ENCODE measurements around the gene ATP8A2.
"Not testable (repeated sequence)": the region's sequence is repeated elsewhere in the genome, so short reads cannot be mapped to it uniquely, and the experiment has no call there.

Gene ATP8A2

DNA sequence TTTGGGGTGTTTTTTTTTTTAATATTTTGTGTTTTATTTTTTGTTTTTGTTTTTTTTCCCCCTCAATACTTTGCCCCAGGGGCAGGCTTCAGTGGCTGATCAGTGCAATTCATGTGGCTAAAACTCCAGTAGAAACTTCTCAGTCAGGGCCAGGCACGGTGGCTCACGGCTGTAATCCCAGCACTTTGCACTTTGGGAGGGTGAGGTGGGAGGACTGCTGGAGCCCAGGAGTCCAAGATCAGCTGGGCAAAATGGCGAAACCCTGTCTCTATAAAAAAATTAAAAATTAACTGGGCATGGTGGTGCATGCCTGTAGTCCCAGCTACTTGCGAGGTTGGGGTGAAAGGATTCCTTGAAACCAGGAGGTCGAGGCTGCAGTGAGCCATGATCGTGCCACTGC lies 17.4 kb upstream of the ATP8A2 start:
- no peak overlapping the region for H3K4me3 ChIP-seq (ENCODE audit: low read length in 2 of 2)
- no peaks in the 10 kb centered on the region for H3K9me3 ChIP-seq (ENCODE audit: control insufficient read depth in 2 of 2, low read length in 2 of 2)
- peaks cover 0 to 4% of the 10 kb centered on the region in 2 donors for H3K27me3 ChIP-seq (ENCODE audit: control insufficient read depth in 1 of 2, insufficient read depth in 2 of 2, low read length in 2 of 2)
- H3K27ac ChIP-seq (ENCODE audit: low read length), result no peak overlapping the region
- no peak overlapping the region for H3K9ac ChIP-seq (ENCODE audit: low read length in 2 of 2)
- no peaks in the 10 kb centered on the region for H3K4me1 ChIP-seq (ENCODE audit: control insufficient read depth, insufficient read depth, low read length)
- H3K36me3 ChIP-seq (ENCODE audit: control insufficient read depth in 2 of 2, insufficient read depth in 2 of 2, low read length in 2 of 2), result no peaks in the 10 kb centered on the region

DNA sequence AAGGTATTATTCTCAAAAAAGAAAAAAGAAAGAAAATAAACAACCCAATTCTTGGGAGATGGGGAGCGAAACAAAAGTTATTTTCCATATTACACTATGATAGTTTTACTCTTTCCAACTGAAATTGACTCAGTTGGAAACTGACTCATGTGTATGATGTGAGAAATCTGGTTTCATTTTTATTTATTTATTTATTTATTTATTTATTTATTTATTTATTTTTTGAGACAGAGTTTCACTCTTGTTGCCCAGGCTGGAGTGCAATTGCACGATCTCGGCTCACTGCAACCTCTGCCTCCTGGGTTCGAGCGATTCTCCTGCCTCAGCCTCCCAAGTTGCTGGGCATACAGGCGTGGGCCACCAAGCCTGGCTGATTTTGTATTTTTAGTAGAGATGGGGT lies 11.3 kb upstream of the ATP8A2 start:
- not testable (repeated sequence) for H3K27ac ChIP-seq (ENCODE audit: low read length); H3K9me3 ChIP-seq (ENCODE audit: control insufficient read depth in 2 of 2, low read length in 2 of 2); H3K4me1 ChIP-seq (ENCODE audit: control insufficient read depth, insufficient read depth, low read length); H3K9ac ChIP-seq (ENCODE audit: low read length in 2 of 2); H3K4me3 ChIP-seq (ENCODE audit: low read length in 2 of 2); H3K36me3 ChIP-seq (ENCODE audit: control insufficient read depth in 2 of 2, insufficient read depth in 2 of 2, low read length in 2 of 2); H3K27me3 ChIP-seq (ENCODE audit: control insufficient read depth in 1 of 2, insufficient read depth in 2 of 2, low read length in 2 of 2)

- no peak overlapping the region for H3K4me3 ChIP-seq (ENCODE audit: low read length in 2 of 2)
- H3K9ac ChIP-seq (ENCODE audit: low read length in 2 of 2), result no peak overlapping the region
- H3K27ac ChIP-seq (ENCODE audit: low read length), result no peak overlapping the region
- no peaks in the 10 kb centered on the region for H3K36me3 ChIP-seq (ENCODE audit: control insufficient read depth in 2 of 2, insufficient read depth in 2 of 2, low read length in 2 of 2)
- H3K27me3 ChIP-seq (ENCODE audit: control insufficient read depth in 1 of 2, insufficient read depth in 2 of 2, low read length in 2 of 2), result peaks cover 0 to 9% of the 10 kb centered on the region in 2 donors
- H3K9me3 ChIP-seq (ENCODE audit: control insufficient read depth in 2 of 2, low read length in 2 of 2), result no peaks in the 10 kb centered on the region
- no peaks in the 10 kb centered on the region for H3K4me1 ChIP-seq (ENCODE audit: control insufficient read depth, insufficient read depth, low read length)
These were observed 6.0 kb upstream of the ATP8A2 start for GRCh38 chr13:25365720-25366235.

GRCh38 chr13:25371158-25371874 lies 458 bp upstream of the ATP8A2 start:
- no peaks in the 10 kb centered on the region for H3K36me3 ChIP-seq (ENCODE audit: control insufficient read depth in 2 of 2, insufficient read depth in 2 of 2, low read length in 2 of 2)
- no peak overlapping the region for H3K9ac ChIP-seq (ENCODE audit: low read length in 2 of 2)
- peaks cover 5% of the 10 kb centered on the region for H3K4me1 ChIP-seq (ENCODE audit: control insufficient read depth, insufficient read depth, low read length)
- H3K27ac ChIP-seq (ENCODE audit: low read length), result no peak overlapping the region
- no peaks in the 10 kb centered on the region for H3K9me3 ChIP-seq (ENCODE audit: control insufficient read depth in 2 of 2, low read length in 2 of 2)
- peaks cover 30 to 32% of the 10 kb centered on the region in 2 donors for H3K27me3 ChIP-seq (ENCODE audit: control insufficient read depth in 1 of 2, insufficient read depth in 2 of 2, low read length in 2 of 2)
- H3K4me3 ChIP-seq (ENCODE audit: low read length in 2 of 2), result no peak overlapping the region

- Histone ChIP-seq H3K27ac (ENCODE audit: low read length) (no peak overlapping the region), H3K4me3 (ENCODE audit: low read length in 2 of 2) (peak overlapping the region; percentile 40 to 46), H3K27me3 (ENCODE audit: control insufficient read depth in 1 of 2, insufficient read depth in 2 of 2, low read length in 2 of 2) (peaks cover 29 to 30% of the 10 kb centered on the region in 2 donors), H3K36me3 (ENCODE audit: control insufficient read depth in 2 of 2, insufficient read depth in 2 of 2, low read length in 2 of 2) (no peaks in the 10 kb centered on the region), H3K9ac (ENCODE audit: low read length in 2 of 2) (no peak overlapping the region), H3K4me1 (ENCODE audit: control insufficient read depth, insufficient read depth, low read length) (peaks cover 5% of the 10 kb centered on the region), H3K9me3 (ENCODE audit: control insufficient read depth in 2 of 2, low read length in 2 of 2) (no peaks in the 10 kb centered on the region)
These were observed 709 bp downstream of the ATP8A2 start for GRCh38 chr13:25372284-25373081.

DNA sequence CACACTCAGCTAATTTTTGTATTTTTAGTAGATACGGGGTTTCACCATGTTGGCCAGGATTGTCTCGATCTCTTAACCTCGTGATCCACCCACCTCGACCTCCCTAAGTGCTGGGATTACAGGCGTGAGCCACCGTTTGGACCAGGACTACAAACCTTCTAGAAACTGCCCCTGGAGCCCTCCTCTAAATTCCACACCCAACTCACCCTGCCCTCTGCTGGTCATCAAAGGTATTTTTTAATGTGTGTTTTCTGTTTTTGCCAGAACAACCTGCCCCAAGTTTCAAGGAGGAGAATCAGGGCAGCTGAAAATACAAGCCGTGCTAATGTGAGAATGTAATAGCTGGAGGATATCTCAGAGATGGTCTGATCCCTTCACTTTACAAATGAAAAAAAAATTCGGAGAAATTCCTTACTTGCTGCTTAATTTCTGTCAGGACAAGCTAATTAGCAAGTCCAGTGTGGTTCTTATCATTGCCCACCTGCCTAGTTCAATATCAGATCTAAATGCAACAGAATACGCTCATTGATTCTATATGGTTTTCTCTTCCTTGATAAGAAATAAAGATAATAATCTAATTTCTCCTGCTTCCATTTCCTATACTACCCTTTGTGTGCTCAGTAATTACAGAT lies 4.1 kb downstream of the ATP8A2 start:
- peaks cover 23 to 33% of the 10 kb centered on the region in 2 donors for H3K27me3 ChIP-seq (ENCODE audit: control insufficient read depth in 1 of 2, insufficient read depth in 2 of 2, low read length in 2 of 2)

DNA sequence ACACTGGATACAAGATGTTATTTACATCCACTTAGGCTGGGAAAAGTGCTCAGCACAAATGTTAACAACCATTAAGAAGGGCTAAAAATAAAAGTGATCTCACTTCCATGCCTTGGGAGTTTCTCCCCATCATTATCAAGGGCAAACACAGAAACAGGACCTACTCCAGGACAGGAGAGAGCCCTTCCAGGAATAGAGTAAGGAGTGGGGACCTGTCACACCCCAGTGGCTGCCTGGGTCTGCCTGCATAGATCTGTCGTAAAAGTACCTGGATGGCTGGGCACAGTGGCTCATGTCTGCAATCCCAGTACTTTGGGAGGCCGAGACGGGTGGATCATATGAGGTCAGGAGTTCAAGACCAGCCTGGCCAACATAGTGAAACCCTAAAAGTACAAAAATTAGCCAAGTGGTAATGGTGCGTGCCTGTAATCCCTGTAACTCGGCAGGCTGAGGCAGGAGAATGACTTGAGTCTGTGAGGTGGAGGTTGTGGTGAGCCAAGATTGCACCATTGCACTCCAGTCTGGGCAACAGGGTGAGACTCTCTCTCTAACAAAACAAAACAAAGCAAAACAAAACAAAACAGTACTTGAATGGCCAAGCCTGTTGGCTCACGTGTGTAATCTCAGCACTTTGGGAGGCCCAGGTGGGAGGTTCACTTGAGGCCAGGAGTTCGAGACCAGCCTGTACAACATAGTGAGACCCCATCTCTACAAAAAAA lies 5.6 kb downstream of the ATP8A2 start:
- H3K27me3 ChIP-seq (ENCODE audit: control insufficient read depth in 1 of 2, insufficient read depth in 2 of 2, low read length in 2 of 2), result peaks cover 22 to 24% of the 10 kb centered on the region in 2 donors
- H3K4me3 ChIP-seq (ENCODE audit: low read length in 2 of 2), result no peak overlapping the region
- no peak overlapping the region for H3K27ac ChIP-seq (ENCODE audit: low read length)
- H3K9me3 ChIP-seq (ENCODE audit: control insufficient read depth in 2 of 2, low read length in 2 of 2), result no peaks in the 10 kb centered on the region
- H3K4me1 ChIP-seq (ENCODE audit: control insufficient read depth, insufficient read depth, low read length), result peaks cover 4% of the 10 kb centered on the region
- H3K9ac ChIP-seq (ENCODE audit: low read length in 2 of 2), result no peak overlapping the region
- no peaks in the 10 kb centered on the region for H3K36me3 ChIP-seq (ENCODE audit: control insufficient read depth in 2 of 2, insufficient read depth in 2 of 2, low read length in 2 of 2)

More for the DNA sequence above, 4.1 kb downstream of the ATP8A2 start:
- no peak overlapping the region for H3K9ac ChIP-seq (ENCODE audit: low read length in 2 of 2)
- no peak overlapping the region for H3K27ac ChIP-seq (ENCODE audit: low read length)
- H3K36me3 ChIP-seq (ENCODE audit: control insufficient read depth in 2 of 2, insufficient read depth in 2 of 2, low read length in 2 of 2), result no peaks in the 10 kb centered on the region
- H3K4me3 ChIP-seq (ENCODE audit: low read length in 2 of 2), result no peak overlapping the region
- H3K4me1 ChIP-seq (ENCODE audit: control insufficient read depth, insufficient read depth, low read length), result peaks cover 5% of the 10 kb centered on the region
- H3K9me3 ChIP-seq (ENCODE audit: control insufficient read depth in 2 of 2, low read length in 2 of 2), result no peaks in the 10 kb centered on the region

DNA sequence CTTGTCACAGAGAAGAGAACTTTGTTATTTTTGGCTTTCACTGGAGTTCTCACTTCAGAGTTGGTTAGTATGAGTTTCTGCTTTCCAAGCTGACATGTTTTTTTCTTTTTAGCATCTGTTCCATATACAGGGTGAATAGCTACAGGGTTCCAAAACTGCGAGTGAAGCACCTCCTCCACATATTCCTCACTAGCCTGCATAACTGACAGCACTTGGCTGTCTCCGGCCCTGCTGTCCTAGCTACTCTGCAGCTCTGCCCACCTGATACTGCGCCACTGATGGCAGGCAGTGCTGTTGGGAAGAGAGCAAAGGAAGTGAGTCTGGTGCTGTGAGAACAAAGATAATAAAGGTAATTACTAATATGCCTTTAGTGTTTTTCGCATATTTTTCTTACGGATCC lies 6.8 kb downstream of the ATP8A2 start:
- no peak overlapping the region for H3K27ac ChIP-seq (ENCODE audit: low read length)
- no peaks in the 10 kb centered on the region for H3K36me3 ChIP-seq (ENCODE audit: control insufficient read depth in 2 of 2, insufficient read depth in 2 of 2, low read length in 2 of 2)
- no peak overlapping the region for H3K9ac ChIP-seq (ENCODE audit: low read length in 2 of 2)
- no peaks in the 10 kb centered on the region for H3K9me3 ChIP-seq (ENCODE audit: control insufficient read depth in 2 of 2, low read length in 2 of 2)
- peaks cover 11 to 13% of the 10 kb centered on the region in 2 donors for H3K27me3 ChIP-seq (ENCODE audit: control insufficient read depth in 1 of 2, insufficient read depth in 2 of 2, low read length in 2 of 2)
- no peak overlapping the region for H3K4me3 ChIP-seq (ENCODE audit: low read length in 2 of 2)
- H3K4me1 ChIP-seq (ENCODE audit: control insufficient read depth, insufficient read depth, low read length), result no peaks in the 10 kb centered on the region

DNA sequence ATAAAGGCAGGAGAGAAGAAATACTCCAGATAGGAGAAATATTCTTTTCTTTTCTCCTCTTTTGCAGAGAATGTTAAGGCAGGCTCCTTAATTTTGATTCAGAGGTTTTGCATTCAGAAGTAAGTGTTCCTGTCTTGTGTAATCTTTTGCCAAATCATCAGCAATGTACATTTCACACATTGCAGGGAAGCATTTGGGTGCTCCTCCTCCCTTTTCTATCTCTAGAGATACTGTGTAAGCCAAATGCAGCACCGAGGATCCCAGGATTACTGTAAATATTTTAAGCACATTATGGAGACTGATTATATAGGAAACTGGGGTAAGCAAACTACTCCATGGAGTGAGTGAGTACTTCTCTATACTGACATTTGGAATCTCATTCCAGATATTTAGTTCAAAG lies 7.2 kb downstream of the ATP8A2 start:
- H3K27me3 ChIP-seq (ENCODE audit: control insufficient read depth in 1 of 2, insufficient read depth in 2 of 2, low read length in 2 of 2), result peaks cover 7 to 12% of the 10 kb centered on the region in 2 donors
- H3K4me3 ChIP-seq (ENCODE audit: low read length in 2 of 2), result no peak overlapping the region
- H3K27ac ChIP-seq (ENCODE audit: low read length), result no peak overlapping the region
- no peaks in the 10 kb centered on the region for H3K4me1 ChIP-seq (ENCODE audit: control insufficient read depth, insufficient read depth, low read length)
- no peaks in the 10 kb centered on the region for H3K36me3 ChIP-seq (ENCODE audit: control insufficient read depth in 2 of 2, insufficient read depth in 2 of 2, low read length in 2 of 2)
- H3K9ac ChIP-seq (ENCODE audit: low read length in 2 of 2), result no peak overlapping the region
- no peaks in the 10 kb centered on the region for H3K9me3 ChIP-seq (ENCODE audit: control insufficient read depth in 2 of 2, low read length in 2 of 2)

DNA sequence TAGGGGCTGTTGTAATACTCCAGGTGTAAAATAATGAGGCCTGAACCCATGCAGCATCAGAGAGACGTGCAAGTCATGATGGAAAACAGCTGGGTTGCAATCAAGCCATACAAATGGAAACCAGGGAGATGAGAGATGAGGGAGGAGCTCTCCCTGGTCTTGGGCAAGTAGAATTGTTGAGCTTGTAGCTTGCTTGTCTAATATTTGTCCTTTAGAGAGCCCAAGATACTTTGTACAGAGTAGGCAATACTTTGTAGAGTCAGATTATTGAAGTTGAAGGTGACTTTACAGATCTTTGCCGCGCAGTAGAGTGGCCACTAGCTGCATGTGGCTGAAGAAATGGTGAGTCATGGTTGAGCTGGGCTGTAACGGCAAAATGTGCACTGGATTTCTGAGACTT lies 8.3 kb downstream of the ATP8A2 start:
- Histone ChIP-seq H3K27ac (ENCODE audit: low read length) (no peak overlapping the region), H3K27me3 (ENCODE audit: control insufficient read depth in 1 of 2, insufficient read depth in 2 of 2, low read length in 2 of 2) (peaks cover 2 to 6% of the 10 kb centered on the region in 2 donors), H3K9ac (ENCODE audit: low read length in 2 of 2) (no peak overlapping the region), H3K36me3 (ENCODE audit: control insufficient read depth in 2 of 2, insufficient read depth in 2 of 2, low read length in 2 of 2) (no peaks in the 10 kb centered on the region), H3K4me1 (ENCODE audit: control insufficient read depth, insufficient read depth, low read length) (no peaks in the 10 kb centered on the region), H3K9me3 (ENCODE audit: control insufficient read depth in 2 of 2, low read length in 2 of 2) (no peaks in the 10 kb centered on the region), H3K4me3 (ENCODE audit: low read length in 2 of 2) (no peak overlapping the region)
